GM12878 (cell line): Measurements from ENCODE around the gene MYO7B. TPM values are rescaled to one million over a fixed set of nuclear protein-coding genes. Genes with fewer than 3 reads are reported as not detected.

Experiments
- ATAC-seq: fragments of 200-7000 bp; cut with Tn5 transposase; 3 replicates; pipeline ENCODE4 v1.9.1; 2020; ENCODE audit warnings: mild to moderate bottlenecking, moderate library complexity
- BruUV-seq: library from RNA; stranded (reverse); fragments of 400-500 nt; replicated peaks from 2 replicates; lab custom pipeline; 2021; lab: Mats Ljungman, UMichigan
- CTCF ChIA-PET: fragments of 300-600 bp; sonication (Branson Sonifier 250); formaldehyde crosslinking; extraction: SDS; loops from one replicate; lab custom pipeline; 2021; ENCODE audit warnings: inconsistent platforms; lab: Yijun Ruan, JAX
- POLR2A ChIA-PET: fragments of 350-600 bp; formaldehyde crosslinking; extraction: SDS; loops from one replicate; lab custom pipeline; 2021; ENCODE audit warnings: inconsistent platforms; lab: Charles Lee
- RAD21 ChIA-PET: fragments of 300-600 bp; sonication (Branson Sonifier 250); formaldehyde crosslinking; loops from one replicate; lab custom pipeline; 2023; ENCODE audit warnings: antibody characterized with exemption; ENCODE audit not compliant: unreplicated experiment; lab: Charles Lee
- SMC1A ChIA-PET: fragments of 300-600 bp; sonication (Branson Sonifier 250); formaldehyde crosslinking; loops from one replicate; lab custom pipeline; 2023; ENCODE audit not compliant: unreplicated experiment, uncharacterized antibody; lab: Charles Lee
- DNase-seq: peaks from one replicate; pipeline ENCODE4 v3.0.0-alpha.2; 2011; ENCODE audit warnings: low read depth, low spot score
- FAIRE-seq: peaks from 3 replicates; lab custom pipeline; 2011; peaks lifted over from hg19 to GRCh38; lab: Jason Lieb, UNC
- H2AFZ ChIP-seq: 2 replicates; pipeline ENCODE4 v1.6.0; 2011; ENCODE audit warnings: low read depth, low read length, control low read depth; ENCODE audit not compliant: control insufficient read depth
- H3K27ac ChIP-seq: 2 replicates; pipeline ENCODE4 v1.5.1; 2011; ENCODE audit warnings: control low read depth; ENCODE audit not compliant: control insufficient read depth, insufficient read depth
- H3K27me3 ChIP-seq, 2 experiments: replicated peaks in 1 of 2; 2 replicates each; pipeline versions ENCODE4 v1.6.0 to v1.6.1; 2011; ENCODE audit warnings: low read length in 1 of 2; ENCODE audit not compliant: control insufficient read depth in 2 of 2, insufficient read depth in 2 of 2
- H3K36me3 ChIP-seq, 2 experiments: 2 replicates each; pipeline ENCODE4 v1.5.1; 2011; ENCODE audit warnings: low read length in 1 of 2; ENCODE audit not compliant: control insufficient read depth in 2 of 2, insufficient read depth in 2 of 2
- H3K4me1 ChIP-seq: 2 replicates; pipeline ENCODE4 v1.6.1; 2011; ENCODE audit warnings: mild to moderate bottlenecking, low read length, moderate library complexity, mixed read lengths; ENCODE audit not compliant: control insufficient read depth, insufficient read depth
- H3K4me2 ChIP-seq: 2 replicates; pipeline ENCODE4 v1.6.0; 2011; ENCODE audit warnings: control low read depth; ENCODE audit not compliant: control insufficient read depth, insufficient read depth
- H3K4me3 ChIP-seq: fragments of 200-600 bp; sonication (generic); 2 replicates; pipeline ENCODE4 v1.5.1; 2016
- H3K79me2 ChIP-seq: 2 replicates; pipeline ENCODE4 v1.6.0; 2011; ENCODE audit warnings: low read length; ENCODE audit not compliant: control insufficient read depth, insufficient read depth
- H3K9ac ChIP-seq: 2 replicates; pipeline ENCODE4 v1.8.0; 2011; ENCODE audit warnings: low read length, control low read depth, mixed read lengths; ENCODE audit not compliant: control insufficient read depth, insufficient read depth
- H3K9me3 ChIP-seq: replicated peaks from 3 replicates; pipeline ENCODE4 v1.5.1; 2011; ENCODE audit warnings: mild to moderate bottlenecking, low read length; ENCODE audit not compliant: control insufficient read depth, insufficient read depth
- H4K20me1 ChIP-seq: 2 replicates; pipeline ENCODE4 v1.6.0; 2011; ENCODE audit not compliant: control insufficient read depth, insufficient read depth
- HDGF ChIP-seq: fragments of 450-650 bp; IDR thresholded peaks from 2 replicates; pipeline ENCODE4 v1.6.1; 2016; ENCODE audit warnings: antibody characterized with exemption
- IKZF1 ChIP-seq: fragments of 450-650 bp; conservative IDR thresholded peaks from 2 replicates; pipeline ENCODE4 v1.6.1; 2017; ENCODE audit warnings: antibody characterized with exemption, mild to moderate bottlenecking
- IKZF2 ChIP-seq, 2 experiments: fragments of 450-650 bp; IDR thresholded peaks; 2 replicates each; pipeline ENCODE4 v1.6.1; 2017; ENCODE audit warnings: mild to moderate bottlenecking in 2 of 2, moderate library complexity in 2 of 2
- PAX8 ChIP-seq: fragments of 450-650 bp; IDR thresholded peaks from 2 replicates; pipeline ENCODE4 v1.6.1; 2017; ENCODE audit warnings: mild to moderate bottlenecking, moderate library complexity
- RB1 ChIP-seq: fragments of 450-650 bp; formaldehyde crosslinking; IDR thresholded peaks from 2 replicates; pipeline ENCODE4 v1.6.1; 2017; ENCODE audit warnings: mild to moderate bottlenecking, borderline replicate concordance
- SPI1 ChIP-seq: IDR thresholded peaks from 2 replicates; pipeline ENCODE4 v1.6.1; 2011; ENCODE audit warnings: low read depth, mild to moderate bottlenecking, low read length, moderate library complexity, borderline replicate concordance; ENCODE audit not compliant: insufficient read depth
- TARDBP ChIP-seq: IDR thresholded peaks from 2 replicates; pipeline ENCODE4 v1.6.1; 2016; ENCODE audit warnings: borderline replicate concordance
- TBL1XR1 ChIP-seq: IDR thresholded peaks from 2 replicates; pipeline ENCODE4 v1.6.1; 2012; ENCODE audit warnings: low read depth, low read length, improper control_type of control experiment
- TCF12 ChIP-seq: IDR thresholded peaks from 2 replicates; pipeline ENCODE4 v1.6.1; 2011; ENCODE audit warnings: low read depth, mild to moderate bottlenecking, low read length
- ZNF24 ChIP-seq: fragments of 450-650 bp; IDR thresholded peaks from 2 replicates; pipeline ENCODE4 v1.6.1; 2017; ENCODE audit warnings: antibody characterized with exemption, mild to moderate bottlenecking
- WGBS: methylation state at CpG from one replicate; pipeline ENCODE4 v1.1.6; 2016; ENCODE audit warnings: low lambda C conversion rate; ENCODE audit not compliant: insufficient replicate concordance, insufficient coverage; ENCODE audit errors: missing lambda C conversion rate; 5-methylcytosine and 5-hydroxymethylcytosine counted together
- in situ Hi-C: fragments of 300-500 bp; cut with MboI; formaldehyde crosslinking; loops from 9 replicates; pipeline ENCODE4 v1.14.3; 2018; ENCODE audit warnings: mixed read lengths
- intact Hi-C: fragments of 100-400 bp; cut with micrococcal nuclease; formaldehyde crosslinking; loops from one replicate; pipeline ENCODE4 v1.14.2; 2022; ENCODE audit not compliant: unreplicated experiment
- polyA plus RNA-seq, 11 experiments: library from polyadenylated mRNA; depleted of rRNA in 4 of 11; unstranded in 6 of 11; stranded (reverse) in 5 of 11; fragments of >200 nt; fragmentation: Nextera tagmentation in 4 of 11; fragmentation: Illumina TruSeq in 1 of 11; extraction: Ambion mirVana in 4 of 11; extraction: Trizol in 1 of 11; gene quantifications; 1 replicate in 1 of 11; 2 replicates in 10 of 11; pipeline versions ENCODE4 v1.2.1 to v1.2.3, GENCODE V29; 2011 to 2016; ENCODE audit warnings: inconsistent platforms in 2 of 11, missing spikeins in 2 of 11, low read depth in 1 of 11
- total RNA-seq, 4 experiments: library from RNA; depleted of rRNA in 3 of 4; stranded (reverse); fragments of >200 nt in 3 of 4; fragmentation: Illumina TruSeq in 1 of 4; extraction: Trizol in 1 of 4; gene quantifications; 2 replicates each; pipeline versions ENCODE4 v1.2.1 to v1.2.3, GENCODE V29; 2013 to 2021
- TF ChIP-seq, protein P1 (sequence below): IDR thresholded peaks from 2 replicates; pipeline ENCODE4 v1.6.1; 2012; ENCODE audit warnings: low read length, inconsistent platforms
- TF ChIP-seq, protein P2 (sequence below), 3 experiments: IDR thresholded peaks in 2 of 3; conservative IDR thresholded peaks in 1 of 3; 2 replicates each; pipeline ENCODE4 v1.5.1; 2011; ENCODE audit warnings: low read depth in 3 of 3, low read length in 3 of 3, mild to moderate bottlenecking in 3 of 3, control low read depth in 2 of 3, moderate library complexity in 2 of 3, inconsistent platforms in 1 of 3, mixed read lengths in 1 of 3; ENCODE audit not compliant: control insufficient read depth in 2 of 3, insufficient read depth in 1 of 3; ENCODE audit errors: extremely low read depth in 1 of 3

The MYO7B gene
- total and polyA plus RNA-seq, 10 of the 15 experiments (the other 5 are each of a cell fraction or from before 2014, with no cell fraction given) = 0.08 to 4.8 (median 1.2) TPM

DNA sequence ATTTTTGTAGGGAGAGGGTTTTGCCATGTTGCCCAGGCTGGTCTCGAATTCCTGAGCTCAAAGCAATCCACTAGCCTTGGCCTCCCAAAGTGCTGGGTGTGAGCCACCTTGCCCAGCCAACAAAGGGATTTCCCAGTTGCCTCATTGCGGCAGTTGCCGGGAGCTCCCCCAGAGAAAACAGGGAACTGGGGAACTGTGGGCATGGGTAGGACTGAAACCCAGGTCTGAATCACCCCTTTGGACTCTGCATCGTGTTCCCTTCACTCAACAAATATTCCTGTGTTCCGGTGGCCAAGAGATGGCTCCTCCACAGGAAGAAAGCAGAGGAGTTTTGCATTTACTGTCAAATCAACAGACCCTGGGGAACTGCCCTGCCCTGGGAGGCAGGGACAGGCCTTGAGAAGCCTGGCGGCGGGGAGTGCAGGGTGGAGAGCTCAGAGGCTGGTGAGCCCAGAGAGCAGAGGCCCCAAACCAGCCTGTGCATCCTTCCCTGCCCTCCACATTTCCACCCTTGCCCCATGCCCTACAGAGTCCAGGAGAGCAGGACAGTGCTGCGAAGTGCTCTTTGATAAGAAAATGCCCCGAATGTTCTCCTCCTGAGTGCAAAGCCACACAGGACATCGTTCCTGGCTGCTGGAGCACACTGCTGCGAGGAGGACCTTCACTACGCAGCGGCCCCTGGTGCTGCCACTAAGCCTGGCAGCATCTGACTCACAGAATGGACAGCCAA lies 24.9 kb downstream of the MYO7B start:
- 59% methylated on average over 13 of the region's 13 CpGs for WGBS
- ChIA-PET CTCF (interaction anchor here (0.5 kb wide), 1 partner anchor 190 kb away, joined by 3 read pairs; no protein-coding TSS in a partner anchor), POLR2A (no interaction called here), RAD21 (no interaction called here), SMC1A (interaction anchor here (0.7 kb wide), 1 partner anchor 11 kb away, joined by 3 read pairs; no protein-coding TSS in a partner anchor)
- Histone ChIP-seq H3K4me3 (no peak overlapping the region), H3K79me2 (no peaks in the 10 kb centered on the region), H3K9me3 (peaks cover 1% of the 10 kb centered on the region; the same call in 2 of the 3 replicates), H2AFZ (no peak overlapping the region), H3K27ac (no peak overlapping the region), H3K27me3 (0 out of 4 replicates have a peak, but pooled peaks cover 0 to 4% of the 10 kb centered on the region in 2 experiments), H3K9ac (no peak overlapping the region), H4K20me1 (no peaks in the 10 kb centered on the region), H3K4me1 (peaks cover 17% of the 10 kb centered on the region), H3K4me2 (no peak overlapping the region), H3K36me3 (no peaks in the 10 kb centered on the region)
- intact Hi-C loops = no loop called here
- in situ Hi-C loops = no loop called here
- DNase-seq = no peak
- TF ChIP-seq RB1 (no peak), SPI1 (peak; percentile 57; the same call in 1 of the 2 replicates), IKZF1 (0 out of 2 replicates have a peak, but pooled peaks have one; percentile 16)
- FAIRE-seq = no peak
- no peak for ATAC-seq
- BruUV-seq = no TSS peak

DNA sequence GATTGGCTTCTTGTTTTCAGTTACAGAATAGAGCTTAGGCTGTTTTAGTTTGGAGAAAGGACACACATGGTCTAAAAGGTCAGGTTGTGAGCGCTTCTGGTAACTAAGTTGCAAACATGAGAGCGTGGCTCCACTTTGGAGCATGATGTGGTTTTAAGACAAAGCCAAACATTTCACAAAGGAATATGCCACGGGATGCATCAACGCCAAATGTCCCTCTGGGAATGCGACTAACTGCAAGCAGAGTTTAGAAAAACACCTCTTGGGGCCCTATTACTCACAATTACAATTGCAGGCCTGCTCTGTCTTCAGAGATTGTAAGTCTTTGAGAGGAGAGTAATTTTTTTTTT lies 25.4 kb downstream of the MYO7B start:
- ATAC-seq = no peak
- ChIA-PET CTCF (interaction anchor here (0.5 kb wide), 1 partner anchor 189 kb away, joined by 3 read pairs; no protein-coding TSS in a partner anchor), RAD21 (no interaction called here), POLR2A (no interaction called here), SMC1A (interaction anchor here (0.7 kb wide), 1 partner anchor 12 kb away, joined by 3 read pairs; no protein-coding TSS in a partner anchor)
- H3K27me3 ChIP-seq = 0 out of 4 replicates have a peak, but pooled peaks cover 0 to 4% of the 10 kb centered on the region in 2 experiments
- H3K4me1 ChIP-seq = peaks cover 17% of the 10 kb centered on the region
- no peak overlapping the region for H2AFZ ChIP-seq
- 83% methylated on average over 5 of the region's 5 CpGs for WGBS
- no peak overlapping the region for H3K4me2 ChIP-seq
- in situ Hi-C loops (no loop called here), intact Hi-C loops (no loop called here)
- H3K79me2 ChIP-seq = no peaks in the 10 kb centered on the region
- no peak overlapping the region for H3K27ac ChIP-seq
- no peak overlapping the region for H3K9ac ChIP-seq
- H3K4me3 ChIP-seq = no peak overlapping the region
- BruUV-seq = no TSS peak
- H3K9me3 ChIP-seq = peaks cover 1% of the 10 kb centered on the region; the same call in 2 of the 3 replicates
- H3K36me3 ChIP-seq = no peaks in the 10 kb centered on the region
- no peaks in the 10 kb centered on the region for H4K20me1 ChIP-seq
- no peak for FAIRE-seq
- no peak for DNase-seq
- TF ChIP-seq TARDBP = no peak
- no peak for TF ChIP-seq ZNF24
- TF ChIP-seq HDGF = no peak
- TF ChIP-seq TCF12 = no peak
- TF ChIP-seq, protein P1, sequence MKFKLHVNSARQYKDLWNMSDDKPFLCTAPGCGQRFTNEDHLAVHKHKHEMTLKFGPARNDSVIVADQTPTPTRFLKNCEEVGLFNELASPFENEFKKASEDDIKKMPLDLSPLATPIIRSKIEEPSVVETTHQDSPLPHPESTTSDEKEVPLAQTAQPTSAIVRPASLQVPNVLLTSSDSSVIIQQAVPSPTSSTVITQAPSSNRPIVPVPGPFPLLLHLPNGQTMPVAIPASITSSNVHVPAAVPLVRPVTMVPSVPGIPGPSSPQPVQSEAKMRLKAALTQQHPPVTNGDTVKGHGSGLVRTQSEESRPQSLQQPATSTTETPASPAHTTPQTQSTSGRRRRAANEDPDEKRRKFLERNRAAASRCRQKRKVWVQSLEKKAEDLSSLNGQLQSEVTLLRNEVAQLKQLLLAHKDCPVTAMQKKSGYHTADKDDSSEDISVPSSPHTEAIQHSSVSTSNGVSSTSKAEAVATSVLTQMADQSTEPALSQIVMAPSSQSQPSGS = no peak
- TF ChIP-seq TBL1XR1 = no peak
- no peak for TF ChIP-seq IKZF2 (IDR thresholded peaks at IDR 0.05)
- no peak for TF ChIP-seq PAX8
- TF ChIP-seq, protein P2, sequence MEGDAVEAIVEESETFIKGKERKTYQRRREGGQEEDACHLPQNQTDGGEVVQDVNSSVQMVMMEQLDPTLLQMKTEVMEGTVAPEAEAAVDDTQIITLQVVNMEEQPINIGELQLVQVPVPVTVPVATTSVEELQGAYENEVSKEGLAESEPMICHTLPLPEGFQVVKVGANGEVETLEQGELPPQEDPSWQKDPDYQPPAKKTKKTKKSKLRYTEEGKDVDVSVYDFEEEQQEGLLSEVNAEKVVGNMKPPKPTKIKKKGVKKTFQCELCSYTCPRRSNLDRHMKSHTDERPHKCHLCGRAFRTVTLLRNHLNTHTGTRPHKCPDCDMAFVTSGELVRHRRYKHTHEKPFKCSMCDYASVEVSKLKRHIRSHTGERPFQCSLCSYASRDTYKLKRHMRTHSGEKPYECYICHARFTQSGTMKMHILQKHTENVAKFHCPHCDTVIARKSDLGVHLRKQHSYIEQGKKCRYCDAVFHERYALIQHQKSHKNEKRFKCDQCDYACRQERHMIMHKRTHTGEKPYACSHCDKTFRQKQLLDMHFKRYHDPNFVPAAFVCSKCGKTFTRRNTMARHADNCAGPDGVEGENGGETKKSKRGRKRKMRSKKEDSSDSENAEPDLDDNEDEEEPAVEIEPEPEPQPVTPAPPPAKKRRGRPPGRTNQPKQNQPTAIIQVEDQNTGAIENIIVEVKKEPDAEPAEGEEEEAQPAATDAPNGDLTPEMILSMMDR (IDR thresholded peaks at IDR 0.05 in 2 of 3, conservative IDR thresholded peaks at IDR 0.05 in 1 of 3; ENCODE audit: control insufficient read depth in 2 of 3, extremely low read depth in 1 of 3, insufficient read depth in 1 of 3, low read depth in 3 of 3, low read length in 3 of 3) = no peak
